Measurements from ENCODE around the gene PXK.

PXK gene

DNA sequence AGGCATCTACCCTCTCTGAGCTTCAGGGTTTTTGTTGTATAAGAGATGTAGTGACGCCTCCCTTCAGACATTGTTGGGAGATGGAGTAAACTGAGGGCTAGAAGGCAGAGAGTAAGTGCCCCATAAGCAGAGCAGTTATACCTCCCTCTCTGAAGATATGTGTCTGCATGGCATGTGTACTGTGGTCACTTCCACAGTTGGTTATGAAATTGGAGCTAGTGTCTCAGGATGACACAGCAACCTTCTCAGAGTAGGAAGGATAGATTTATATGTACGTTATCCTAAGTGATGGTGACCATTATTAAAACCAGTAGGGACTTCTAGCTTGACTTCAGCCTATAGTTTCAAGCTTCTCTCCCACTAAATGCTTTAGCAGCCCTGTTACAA, 17.9 kb downstream of the PXK start:
- no peak for DNase-seq

DNA sequence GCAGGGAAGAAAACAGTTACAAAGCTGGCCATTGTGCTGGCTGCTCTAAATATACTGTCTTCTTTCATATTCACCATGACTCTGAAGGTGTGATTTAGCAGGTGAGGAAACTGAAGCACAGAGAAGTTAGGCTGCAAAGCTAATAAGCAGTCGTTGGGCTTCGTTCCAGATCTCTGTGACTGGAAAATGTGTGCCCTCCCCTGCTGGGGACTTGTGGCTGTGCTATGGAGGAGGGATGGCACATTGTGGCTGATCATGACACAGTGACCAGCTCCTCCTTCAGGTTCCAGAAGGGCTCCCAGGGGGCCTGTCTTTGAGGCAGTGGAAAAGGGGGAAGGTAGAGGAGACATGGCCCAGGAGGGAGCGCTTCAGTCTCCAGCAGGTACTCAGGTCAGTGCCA, 19.2 kb downstream of the PXK start:
- no peak for DNase-seq

DNA sequence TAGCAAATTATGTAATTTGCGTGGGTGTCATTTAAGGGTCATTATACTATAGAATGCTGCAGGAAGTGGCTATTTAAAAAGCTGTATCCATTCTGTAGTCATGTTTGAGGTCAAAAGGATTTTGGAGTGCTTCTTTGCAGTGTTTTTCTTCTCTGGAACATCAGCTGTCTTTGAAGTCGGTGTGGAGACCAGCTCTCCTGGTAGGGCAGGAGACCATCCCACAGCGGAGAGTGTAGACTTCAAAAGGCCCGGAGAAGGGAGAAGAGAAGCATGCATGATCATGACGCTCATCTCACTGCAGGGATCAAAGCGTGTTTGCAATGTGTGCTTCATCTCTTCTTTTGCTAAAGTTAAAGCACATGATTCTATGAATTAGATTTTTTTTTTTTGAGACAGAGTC, 19.9 kb downstream of the PXK start:
- no peak for DNase-seq

DNA sequence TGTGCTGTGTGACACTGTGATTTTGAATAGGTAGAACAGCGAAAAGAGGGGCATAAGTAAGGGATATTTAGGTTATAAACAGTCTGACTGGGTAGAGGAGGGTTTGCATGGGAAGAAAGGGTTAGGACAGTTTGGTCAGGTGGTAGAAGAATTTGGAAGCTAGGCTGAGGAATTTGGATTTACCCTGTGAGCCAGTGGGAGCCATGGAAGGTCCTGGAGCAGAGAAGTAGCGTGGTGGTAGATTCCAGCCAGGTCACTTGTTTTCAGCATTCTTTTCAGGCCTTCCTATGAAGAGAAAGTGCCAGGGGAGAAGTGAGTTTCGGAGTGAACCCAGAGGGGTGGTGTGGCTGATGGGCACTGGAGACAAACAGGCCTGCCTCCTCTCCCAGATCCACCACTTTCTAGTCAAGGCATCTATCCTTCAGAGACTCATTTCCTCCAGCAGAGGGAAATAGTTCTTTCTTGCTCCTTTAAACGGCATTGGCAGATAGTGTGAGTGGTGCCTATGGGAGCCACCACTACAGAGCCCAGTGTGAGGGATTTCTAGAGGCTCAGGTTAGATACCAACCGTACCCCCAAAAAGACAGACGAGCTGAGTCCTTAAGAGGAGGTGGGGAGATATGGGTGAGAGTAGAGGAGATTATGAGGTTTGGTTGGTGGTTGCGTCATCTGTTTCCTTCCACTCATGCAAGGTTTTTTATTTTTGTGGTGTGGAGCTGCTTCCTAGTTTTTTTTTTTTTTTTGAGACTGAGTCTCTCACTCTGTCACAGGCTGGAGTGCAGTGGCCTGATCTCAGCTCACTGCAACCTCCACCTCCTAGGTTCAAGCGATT, 21.2 kb downstream of the PXK start:
- DNase-seq = no peak

DNA sequence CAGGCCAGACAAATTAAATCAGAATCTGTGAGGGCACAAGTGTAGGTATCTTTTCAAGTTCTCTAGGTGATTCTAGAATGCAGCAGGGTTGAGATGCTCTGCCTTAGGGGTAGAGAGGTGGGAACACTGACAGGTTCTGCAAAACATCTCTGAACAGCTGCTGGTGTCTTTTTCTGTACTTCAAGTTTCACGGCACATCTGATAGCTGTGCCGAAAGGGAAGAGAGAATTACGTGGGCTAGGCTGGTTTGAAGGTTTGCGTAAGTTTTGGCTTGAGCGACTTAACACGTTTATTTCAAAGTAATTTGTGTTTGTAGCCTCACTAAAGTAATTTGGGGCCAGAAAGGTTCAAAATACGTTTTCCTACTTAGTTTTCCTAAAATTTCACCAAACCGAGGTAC, 22.5 kb downstream of the PXK start:
- no peak for DNase-seq

DNA sequence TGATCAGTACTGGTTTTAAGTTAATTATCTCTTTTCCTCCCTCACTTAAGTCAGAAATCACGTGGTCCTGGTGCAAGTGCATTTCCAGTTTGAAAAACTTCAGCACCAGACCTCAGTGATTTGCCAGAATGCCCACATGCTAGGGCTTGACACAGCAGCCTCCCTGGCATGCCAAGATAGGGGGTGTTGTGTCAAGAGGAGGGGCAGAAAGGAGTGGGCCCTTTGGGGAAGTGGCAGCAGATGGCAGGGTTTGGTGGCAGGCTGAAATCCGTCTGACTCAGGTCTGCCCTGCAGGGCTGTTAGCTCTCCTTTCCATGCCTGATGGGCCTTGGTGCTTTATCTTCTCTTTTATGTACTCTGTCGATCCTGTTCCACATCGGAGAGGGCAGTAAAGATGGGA, 23.4 kb downstream of the PXK start:
- DNase-seq = no peak

DNA sequence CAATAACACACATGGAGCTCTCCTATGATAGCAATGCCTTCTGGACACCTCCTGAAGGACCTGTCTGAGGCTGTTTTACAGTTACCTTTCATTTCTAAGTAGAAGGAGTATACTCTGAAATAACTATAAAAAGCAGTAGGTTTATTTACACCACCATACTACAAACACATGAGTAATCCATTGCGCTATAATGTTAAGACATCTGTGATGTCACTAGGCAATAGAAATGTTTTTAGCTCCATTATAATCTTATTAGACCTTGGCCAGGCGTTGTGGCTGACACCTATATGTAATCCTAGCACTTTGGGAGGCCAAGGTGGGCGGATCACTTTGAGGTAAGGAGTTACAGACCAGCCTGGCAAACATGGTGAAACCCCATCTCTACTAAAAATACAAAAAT, 24.7 kb downstream of the PXK start:
- no peak for DNase-seq

DNA sequence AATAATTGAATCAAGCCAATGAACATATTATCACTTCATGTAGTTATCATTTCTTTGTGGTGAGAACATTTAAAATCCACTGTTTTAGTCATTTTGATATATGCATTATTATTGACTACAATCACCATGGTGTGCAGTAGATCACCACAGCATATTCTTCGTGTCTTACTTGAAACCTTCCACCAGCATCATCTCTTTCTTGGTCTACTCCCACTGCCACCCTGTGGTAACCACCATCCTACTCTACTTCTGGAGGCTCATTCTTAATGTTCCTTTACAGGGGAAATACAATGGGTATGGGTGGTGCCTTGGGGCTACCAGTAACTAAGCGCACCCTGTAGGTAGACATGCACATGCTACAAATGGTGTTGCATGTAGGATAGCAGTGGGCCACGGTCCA, 25.4 kb downstream of the PXK start:
- DNase-seq = no peak

DNA sequence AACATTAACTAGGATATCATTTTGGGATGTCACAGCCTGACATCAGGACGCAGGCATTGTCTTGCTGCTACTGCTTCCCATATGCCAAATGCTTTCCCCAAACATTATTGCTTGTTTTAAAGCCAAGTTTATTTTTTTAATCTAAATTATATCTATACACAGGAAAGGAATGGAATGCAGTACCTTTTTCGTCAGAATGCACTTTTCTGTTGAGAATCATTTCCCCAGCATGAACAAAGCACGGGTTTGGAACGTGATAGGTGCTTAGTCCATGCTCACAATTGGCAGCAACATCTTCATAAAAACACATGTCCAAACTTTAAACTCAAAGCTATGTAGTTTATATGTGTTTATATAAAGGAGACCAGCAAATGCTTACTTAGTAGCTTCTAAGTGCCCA, 26.1 kb downstream of the PXK start:
- DNase-seq = no peak

DNA sequence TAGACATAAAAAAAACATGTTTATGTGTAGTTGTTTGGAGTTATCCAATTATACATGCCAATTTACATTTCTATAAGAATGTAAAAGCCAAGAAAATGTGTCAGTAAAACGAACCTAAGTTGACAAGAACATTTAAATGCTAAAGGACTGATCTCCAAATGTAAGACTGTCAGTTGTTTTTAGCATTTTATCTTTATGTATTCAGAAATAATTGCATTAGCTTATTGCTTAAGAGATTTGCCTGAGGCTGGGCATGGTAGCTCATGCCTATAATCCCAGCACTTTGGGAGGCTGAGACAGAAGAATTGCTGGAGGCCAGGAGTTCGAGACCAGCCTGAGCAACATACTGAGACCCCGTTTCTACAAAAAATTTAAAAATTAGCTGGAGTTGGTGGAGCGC, 26.9 kb downstream of the PXK start:
- no peak for DNase-seq

DNA sequence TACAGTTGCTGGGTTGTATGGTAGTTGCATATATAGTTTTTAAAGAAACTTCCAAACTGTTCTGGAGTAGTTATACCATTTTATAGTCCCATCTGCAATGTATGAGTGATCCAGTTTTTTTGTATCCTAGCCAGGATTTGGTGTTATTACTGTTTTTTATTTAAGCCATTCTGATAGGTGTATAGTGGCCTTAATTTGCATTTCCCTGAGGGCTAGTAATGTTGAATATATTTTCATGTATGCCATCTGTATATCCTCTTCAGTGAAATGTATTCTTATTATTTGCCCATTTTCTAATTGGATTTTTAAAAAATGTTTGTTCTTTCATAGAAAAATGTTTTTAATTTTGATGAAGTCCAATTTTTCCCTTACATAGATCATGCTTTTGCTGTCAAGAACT, 29.2 kb downstream of the PXK start:
- no peak for DNase-seq

DNA sequence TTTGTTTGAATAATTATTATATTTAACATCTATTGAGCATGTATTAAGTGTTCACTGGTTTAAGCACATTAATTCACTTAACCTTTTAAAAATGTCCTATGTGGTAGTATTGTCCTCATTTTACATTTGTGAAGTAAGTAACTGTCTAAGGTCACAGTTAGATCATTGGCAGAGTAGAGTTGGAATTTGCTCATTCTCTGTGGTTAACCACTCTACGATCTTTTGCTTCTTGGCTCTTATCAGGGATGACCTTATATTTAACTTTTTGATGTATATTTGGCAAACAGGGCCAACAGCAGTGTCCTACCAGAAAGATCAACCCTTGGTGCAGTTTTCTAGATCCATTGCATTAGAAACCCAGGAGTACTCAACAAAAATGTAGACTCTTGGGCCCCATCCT, 34.0 kb downstream of the PXK start:
- DNase-seq = no peak

DNA sequence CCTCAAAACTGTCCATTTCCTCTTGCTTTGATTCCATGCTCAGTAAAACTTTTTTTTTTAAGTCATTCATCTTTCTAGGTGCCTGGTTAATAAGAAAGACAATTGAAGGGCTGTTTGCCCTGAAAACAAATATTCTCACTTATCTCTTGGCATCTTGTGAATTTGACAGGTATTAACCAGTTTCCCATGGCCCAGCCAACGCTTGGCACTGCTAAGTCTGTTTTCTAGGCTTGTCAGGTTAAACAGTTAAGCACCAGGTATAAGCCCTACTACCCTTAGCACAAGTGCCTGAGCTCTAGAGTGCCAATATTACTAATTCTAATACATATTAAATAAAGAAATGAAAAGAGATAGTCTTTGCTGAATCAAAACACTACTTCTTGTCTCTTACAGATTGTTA, 36.3 kb downstream of the PXK start:
- DNase-seq = no peak

DNA sequence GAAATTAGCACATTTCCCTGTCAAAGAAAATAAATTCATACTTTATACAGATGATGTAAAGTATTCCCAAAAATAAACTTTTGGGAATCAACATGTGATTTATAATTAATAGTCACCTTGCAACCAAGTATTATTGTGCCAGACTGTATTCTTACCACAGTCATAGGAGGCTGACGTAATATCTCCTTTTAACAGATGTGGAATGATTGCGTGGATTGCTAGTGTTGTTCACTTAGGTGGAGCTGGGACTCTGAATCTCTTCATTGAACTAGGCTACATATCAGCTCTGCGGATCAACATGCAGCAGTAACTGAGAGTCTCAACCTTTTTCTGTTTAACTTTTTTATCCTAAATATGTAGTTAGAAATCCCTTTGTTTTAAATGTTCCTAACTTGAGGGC, 37.2 kb downstream of the PXK start:
- DNase-seq = no peak

DNA sequence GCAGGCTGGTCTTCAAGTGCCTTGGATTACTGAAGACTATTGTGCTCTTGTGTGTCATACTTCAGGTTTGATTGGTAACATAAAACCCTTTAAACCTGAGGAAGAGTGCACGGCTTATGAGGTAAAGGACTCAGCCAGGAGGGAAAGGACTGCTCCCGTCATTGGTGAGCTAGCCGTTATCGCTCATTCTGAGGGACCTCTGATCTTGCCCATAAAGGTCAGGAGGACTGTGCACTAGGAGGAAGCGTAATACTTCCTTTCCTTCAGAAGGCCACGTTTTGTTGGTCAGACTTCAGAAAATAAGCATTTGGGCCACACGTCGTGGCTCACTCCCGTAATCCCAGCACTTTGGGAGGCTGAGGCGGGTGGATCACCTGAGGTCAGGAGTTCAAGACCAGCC, 37.7 kb downstream of the PXK start:
- no peak for DNase-seq

DNA sequence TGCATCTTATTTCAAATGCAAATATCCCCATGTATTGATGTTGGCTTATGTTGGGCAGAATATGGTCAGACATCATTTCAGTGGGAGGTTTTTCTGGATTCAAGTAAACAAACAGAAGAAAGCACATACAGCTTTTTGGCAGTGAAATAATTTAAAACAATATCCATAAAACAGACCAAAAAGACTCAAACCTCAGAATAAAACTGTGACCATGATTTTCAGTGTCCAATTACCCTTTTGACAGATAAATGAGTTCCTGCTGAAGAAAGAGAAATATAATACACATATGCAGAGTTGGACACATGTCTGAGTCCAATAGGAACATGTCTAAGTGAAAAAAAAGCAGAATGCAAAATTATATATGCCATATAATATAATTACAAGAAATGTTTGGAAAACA, 39.1 kb downstream of the PXK start:
- no peak for DNase-seq

DNA sequence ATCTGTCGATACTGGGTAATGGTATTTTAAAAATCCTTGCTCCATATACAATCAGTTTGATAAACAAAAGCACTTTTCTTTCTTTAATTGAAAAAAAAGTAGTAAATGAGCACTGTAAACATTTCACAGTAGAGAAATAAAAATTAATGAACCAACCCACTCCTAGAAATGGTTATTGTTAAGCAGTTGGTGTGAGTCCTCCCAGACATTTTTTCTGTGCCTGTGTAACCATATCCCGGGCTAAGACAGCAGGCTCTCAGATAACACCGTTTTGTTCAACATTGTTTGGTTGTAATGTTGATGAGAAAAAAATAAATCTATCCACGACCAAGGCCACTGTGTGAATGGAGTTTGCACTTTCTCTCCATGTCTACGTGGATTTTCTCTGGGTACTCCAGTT, 42.6 kb downstream of the PXK start:
- no peak for DNase-seq

DNA sequence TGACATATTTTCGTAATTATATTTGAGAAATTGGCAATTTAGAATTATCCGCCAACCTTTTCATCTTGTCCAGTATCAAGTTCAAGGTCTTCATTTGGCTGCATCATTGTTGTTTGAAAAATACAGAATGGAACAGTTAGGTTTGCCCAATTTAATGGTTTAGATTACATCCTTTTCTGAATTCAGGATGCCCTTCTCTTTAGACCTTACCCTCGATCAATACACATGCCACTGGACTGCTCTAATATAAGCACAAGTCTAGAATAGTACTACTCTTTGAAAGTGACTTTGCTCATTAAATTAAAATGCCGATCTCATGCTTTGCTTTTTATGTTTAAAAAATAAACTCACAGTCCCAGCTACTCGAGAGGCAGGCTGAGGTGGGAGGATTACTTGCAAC, 44.5 kb downstream of the PXK start:
- DNase-seq = no peak

DNA sequence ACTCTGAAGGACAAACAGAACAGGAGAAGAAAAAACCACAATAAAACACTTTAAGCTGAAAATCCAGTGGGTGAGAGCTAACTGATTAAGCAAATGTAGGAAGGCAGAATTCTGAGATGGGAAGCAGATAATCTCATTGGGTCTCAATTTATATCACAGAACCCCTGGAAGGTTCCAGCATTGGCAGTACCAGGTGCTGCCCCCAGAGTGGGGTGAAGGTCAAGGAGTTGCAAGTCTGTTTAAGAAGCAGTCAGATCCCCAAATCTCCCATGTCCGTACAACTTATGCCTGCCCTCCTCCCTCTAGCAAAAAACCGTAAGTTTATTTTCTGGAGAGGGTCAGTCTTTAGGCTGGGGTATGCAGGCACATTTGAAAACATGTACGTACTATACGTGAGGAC, 45.1 kb downstream of the PXK start:
- DNase-seq = no peak

DNA sequence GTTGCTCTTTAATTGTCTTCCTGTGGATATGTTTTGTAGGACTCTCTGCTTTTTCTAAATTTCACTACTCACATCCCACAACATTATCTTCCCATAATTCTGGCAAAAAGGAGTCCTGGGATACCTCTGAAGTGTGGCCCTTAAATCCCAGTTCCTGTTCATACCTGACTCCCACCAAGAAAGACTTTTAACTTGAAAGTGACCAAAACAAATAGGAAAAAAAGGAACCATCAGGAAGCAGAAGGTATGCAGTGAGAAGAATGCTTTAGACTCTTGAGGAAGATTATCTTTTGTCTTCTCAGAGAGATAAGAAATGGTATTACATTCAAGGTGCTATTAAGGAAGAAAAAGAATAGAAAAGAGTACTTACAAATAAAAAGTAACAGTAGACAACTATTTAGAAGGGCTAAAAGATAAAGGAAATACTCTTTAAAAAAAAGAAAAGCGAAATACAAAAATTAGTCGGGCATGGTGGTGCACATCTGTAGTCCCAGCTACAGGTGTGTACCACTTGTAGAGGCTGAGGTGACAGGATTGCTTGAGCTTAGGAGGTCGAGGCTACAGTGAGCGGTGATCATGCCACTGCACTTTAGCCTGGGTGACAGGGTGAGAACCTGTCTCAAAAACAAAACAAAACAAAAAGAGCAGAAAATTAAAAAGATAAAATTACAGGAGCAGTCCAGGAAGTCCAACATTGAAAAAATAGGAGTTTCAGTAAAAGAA, 46.8 kb downstream of the PXK start:
- DNase-seq = no peak

DNA sequence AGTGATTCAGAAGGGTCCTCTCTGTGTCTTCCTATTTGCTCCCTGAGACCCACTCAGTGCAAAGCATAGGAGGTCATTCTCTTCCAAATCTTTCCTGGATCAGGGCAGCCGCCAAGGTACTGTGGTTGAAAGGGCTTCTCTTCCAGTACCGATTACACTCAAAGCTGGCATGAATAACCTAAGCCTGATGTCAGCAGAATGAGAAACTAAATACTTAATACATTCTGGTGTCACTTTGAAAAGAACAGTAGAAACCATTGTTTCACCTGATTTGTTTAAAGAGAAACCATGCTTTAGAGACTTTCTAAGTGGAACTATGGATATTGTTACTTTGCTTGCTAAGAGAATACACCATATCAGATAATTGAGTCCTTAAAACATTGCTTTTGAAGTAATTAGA, 50.8 kb downstream of the PXK start:
- DNase-seq = no peak

DNA sequence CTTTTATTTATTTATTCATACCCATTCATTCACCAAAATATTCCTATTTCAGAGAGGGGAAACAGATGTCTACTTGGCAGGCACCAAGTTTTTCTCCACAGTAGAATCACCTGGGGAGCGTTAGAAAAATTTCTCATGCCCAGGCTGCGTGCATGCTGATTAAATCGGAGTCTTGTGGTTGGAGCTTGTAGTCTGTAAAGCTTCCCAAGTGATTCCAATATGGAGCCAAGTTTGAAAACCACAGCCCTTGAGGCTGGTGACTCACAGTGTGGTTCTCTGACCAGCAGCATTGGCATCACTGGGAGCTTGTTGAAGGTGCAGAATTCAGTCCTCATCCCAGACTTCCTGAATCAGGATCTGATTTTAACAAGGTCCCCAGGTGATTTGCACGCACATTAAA, 51.2 kb downstream of the PXK start:
- DNase-seq = no peak

DNA sequence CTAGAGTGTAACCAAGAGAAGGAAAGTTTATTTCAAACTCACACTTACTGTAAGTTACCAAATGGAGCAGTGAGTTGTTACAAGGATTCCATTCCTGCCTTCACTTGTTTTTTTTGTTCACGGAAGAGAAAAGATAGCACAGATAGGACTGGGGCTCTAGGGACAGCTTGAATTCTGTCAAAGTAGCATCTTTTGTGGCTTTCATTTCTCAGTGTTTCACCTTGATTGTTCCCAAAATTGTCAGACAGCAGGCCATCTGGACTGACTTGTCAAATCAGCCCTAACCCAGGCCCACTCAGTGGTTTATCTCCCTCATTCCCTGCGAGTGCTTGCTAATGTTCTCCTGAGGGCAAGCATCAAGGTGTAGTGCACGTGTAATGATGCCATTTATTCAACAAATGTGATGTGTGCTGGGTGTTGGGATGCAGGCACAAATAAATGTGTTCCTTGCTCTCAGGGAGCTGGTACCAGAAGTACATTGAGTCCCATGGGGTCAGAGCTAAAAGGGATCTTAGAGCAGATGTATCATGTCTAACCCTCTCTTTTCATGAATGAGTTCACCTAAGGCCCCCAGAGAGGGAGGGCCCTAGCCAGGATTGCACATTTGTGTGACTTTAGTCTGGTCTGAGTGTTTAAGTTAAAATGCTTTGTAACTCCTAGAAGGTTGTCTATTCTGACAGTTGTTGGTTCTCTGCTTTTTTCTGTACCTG, 51.8 kb downstream of the PXK start:
- DNase-seq = no peak

Data from activated effector memory CD4-positive, alpha-beta T cell treated with anti-CD3 and anti-CD28 coated beads, Interleukin-2, amount 50 U/mL, for 16 hours (primary cell).